Kidney (tissue), 14 donors: Measurements from ENCODE around the gene TTC7B. TPM values are rescaled to one million over a fixed set of nuclear protein-coding genes. Genes with fewer than 3 reads are reported as not detected.

Source experiments
- DNase-seq, 5 donors: peaks; one replicate each; pipeline ENCODE4 v3.0.0-alpha.2; 2013 to 2020
- FAIRE-seq: peaks from 2 replicates; lab custom pipeline; 2012; peaks lifted over from hg19 to GRCh38; lab: Jason Lieb, UNC
- H3K27ac ChIP-seq, 2 donors: one replicate each; pipeline ENCODE4 v1.7.0; 2013; ENCODE audit warnings: low read depth in 2 of 2, low read length in 2 of 2, inconsistent platforms in 1 of 2
- H3K27me3 ChIP-seq: one replicate; pipeline ENCODE4 v1.7.1; 2013; ENCODE audit warnings: low read length, inconsistent platforms; ENCODE audit not compliant: control insufficient read depth, insufficient read depth
- H3K36me3 ChIP-seq, 3 donors: one replicate each; pipeline versions ENCODE4 v1.7.0 to v1.7.1; 2013; ENCODE audit warnings: low read length in 3 of 3, control low read depth in 1 of 3, inconsistent platforms in 1 of 3; ENCODE audit not compliant: insufficient read depth in 3 of 3, control insufficient read depth in 2 of 3
- H3K4me1 ChIP-seq, 3 donors: one replicate each; pipeline versions ENCODE4 v1.7.0 to v1.7.1; 2013; ENCODE audit warnings: low read length in 3 of 3, inconsistent platforms in 1 of 3, low read depth in 1 of 3; ENCODE audit not compliant: control insufficient read depth in 2 of 3, insufficient read depth in 2 of 3
- H3K4me3 ChIP-seq, 3 donors: one replicate each; pipeline versions ENCODE4 v1.7.0 to v1.8.1; 2013; ENCODE audit warnings: low read length in 3 of 3, control low read depth in 1 of 3, inconsistent platforms in 1 of 3
- H3K9ac ChIP-seq, 3 donors: one replicate each; pipeline versions ENCODE4 v1.7.0 to v1.7.1; 2013; ENCODE audit warnings: low read length in 3 of 3, control low read depth in 1 of 3, inconsistent platforms in 1 of 3
- H3K9me3 ChIP-seq, 3 donors: one replicate each; pipeline versions ENCODE4 v1.7.0 to v1.7.1; 2013; ENCODE audit warnings: low read length in 3 of 3, control low read depth in 1 of 3, inconsistent platforms in 1 of 3; ENCODE audit not compliant: control insufficient read depth in 2 of 3, insufficient read depth in 1 of 3
- intact Hi-C: fragments of 100-400 bp; cut with DNase I; formaldehyde crosslinking; loops from one replicate; pipeline ENCODE4 v1.11.1; 2022
- polyA plus RNA-seq: library from polyadenylated mRNA; stranded (reverse); fragments of 350-450 nt; fragmentation: Illumina TruSeq; extraction: RNeasy Lipid Tissue Mini Kit (QIAGEN cat#74804); gene quantifications from one replicate; pipeline ENCODE4 v1.2.3, GENCODE V29; 2014; ENCODE audit warnings: low read depth, low replicate concordance; ENCODE audit not compliant: insufficient read depth
- total RNA-seq: library from RNA; stranded (reverse); fragmentation: NEBNext Ultra II Directional; extraction: Animal tissue kit (Norgen Biotek cat#: 25700); gene quantifications from one replicate; pipeline ENCODE4 v1.2.1, GENCODE V29; 2021
- TF ChIP-seq, protein P1 (sequence below): IDR thresholded peaks from 3 replicates; pipeline ENCODE4 v1.5.1; 2012; ENCODE audit warnings: mild to moderate bottlenecking, moderate library complexity, borderline replicate concordance; ENCODE audit not compliant: insufficient read depth; ENCODE audit errors: extremely low read depth
- donor health status: control.
- donor health status: control.
- donor health status: control.
- donor health status: control.
- donor health status: control.
- donor health status: DM: yes; HTN: yes; CAD: no.
- donor health status: Normal renal cell carcinoma (clear cell type).

TTC7B gene
- total and polyA plus RNA-seq, 2 donors from 2014 or later, result 23.4 to 48.3 TPM

- DNase-seq (peak in 1 of 5 donors; percentile 32), FAIRE-seq (no peak)
- Histone ChIP-seq H3K27me3 (no peaks in the 10 kb centered on the region), H3K4me1 (peaks cover 0 to 13% (median 10%) of the 10 kb centered on the region in 3 donors), H3K9me3 (no peaks in the 10 kb centered on the region), H3K9ac (no peak overlapping the region), H3K36me3 (no peaks in the 10 kb centered on the region), H3K4me3 (no peak overlapping the region), H3K27ac (no peak overlapping the region)
- intact Hi-C loops, result no loop called here
- TF ChIP-seq, protein P1, sequence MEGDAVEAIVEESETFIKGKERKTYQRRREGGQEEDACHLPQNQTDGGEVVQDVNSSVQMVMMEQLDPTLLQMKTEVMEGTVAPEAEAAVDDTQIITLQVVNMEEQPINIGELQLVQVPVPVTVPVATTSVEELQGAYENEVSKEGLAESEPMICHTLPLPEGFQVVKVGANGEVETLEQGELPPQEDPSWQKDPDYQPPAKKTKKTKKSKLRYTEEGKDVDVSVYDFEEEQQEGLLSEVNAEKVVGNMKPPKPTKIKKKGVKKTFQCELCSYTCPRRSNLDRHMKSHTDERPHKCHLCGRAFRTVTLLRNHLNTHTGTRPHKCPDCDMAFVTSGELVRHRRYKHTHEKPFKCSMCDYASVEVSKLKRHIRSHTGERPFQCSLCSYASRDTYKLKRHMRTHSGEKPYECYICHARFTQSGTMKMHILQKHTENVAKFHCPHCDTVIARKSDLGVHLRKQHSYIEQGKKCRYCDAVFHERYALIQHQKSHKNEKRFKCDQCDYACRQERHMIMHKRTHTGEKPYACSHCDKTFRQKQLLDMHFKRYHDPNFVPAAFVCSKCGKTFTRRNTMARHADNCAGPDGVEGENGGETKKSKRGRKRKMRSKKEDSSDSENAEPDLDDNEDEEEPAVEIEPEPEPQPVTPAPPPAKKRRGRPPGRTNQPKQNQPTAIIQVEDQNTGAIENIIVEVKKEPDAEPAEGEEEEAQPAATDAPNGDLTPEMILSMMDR, result no peak
Measured at GRCh38 chr14:90519262-90519920, 296.8 kb downstream of the TTC7B start.

GRCh38 chr14:90518941-90519256, 297.3 kb downstream of the TTC7B start:
- TF ChIP-seq, protein P1, result peak; percentile 38
- FAIRE-seq, result no peak
- Histone ChIP-seq H3K36me3 (no peaks in the 10 kb centered on the region), H3K4me1 (peaks cover 0 to 13% (median 10%) of the 10 kb centered on the region in 3 donors), H3K9me3 (no peaks in the 10 kb centered on the region), H3K4me3 (no peak overlapping the region), H3K27me3 (no peaks in the 10 kb centered on the region), H3K27ac (no peak overlapping the region), H3K9ac (no peak overlapping the region)
- DNase-seq, result no peak
- intact Hi-C loops, result no loop called here

- Histone ChIP-seq H3K27ac (no peak overlapping the region), H3K4me1 (peaks cover 0 to 15% (median 12%) of the 10 kb centered on the region in 3 donors)
- peak in 1 of 5 donors; percentile 64 for DNase-seq
Measured at GRCh38 chr14:90518069-90518940, 297.9 kb downstream of the TTC7B start.

More at GRCh38 chr14:90518069-90518940, 297.9 kb downstream of the TTC7B start:
- no peak for FAIRE-seq
- Histone ChIP-seq H3K9me3 (no peaks in the 10 kb centered on the region), H3K27me3 (no peaks in the 10 kb centered on the region), H3K9ac (no peak overlapping the region), H3K36me3 (no peaks in the 10 kb centered on the region), H3K4me3 (no peak overlapping the region)
- intact Hi-C loops, result no loop called here
- TF ChIP-seq, protein P1, result no peak
